22Rv1 (cell line): Measurements from ENCODE around the gene TMED4.
"Not testable (repeated sequence)": the region's sequence is repeated elsewhere in the genome, so short reads cannot be mapped to it uniquely, and the experiment has no call there.

Experiments used
- H3K27ac ChIP-seq: fragments of 450-650 bp; 2 replicates; pipeline ENCODE4 v1.5.1; 2017
- ZFX ChIP-seq: fragments of 450-650 bp; IDR thresholded peaks from 2 replicates; pipeline ENCODE4 v1.6.1; 2017; ENCODE audit warnings: antibody characterized with exemption, borderline replicate concordance
- TF ChIP-seq, protein P1 (sequence below): fragments of 450-650 bp; IDR thresholded peaks from 2 replicates; pipeline ENCODE4 v1.5.1; 2017; ENCODE audit warnings: mild to moderate bottlenecking

TMED4 gene

DNA sequence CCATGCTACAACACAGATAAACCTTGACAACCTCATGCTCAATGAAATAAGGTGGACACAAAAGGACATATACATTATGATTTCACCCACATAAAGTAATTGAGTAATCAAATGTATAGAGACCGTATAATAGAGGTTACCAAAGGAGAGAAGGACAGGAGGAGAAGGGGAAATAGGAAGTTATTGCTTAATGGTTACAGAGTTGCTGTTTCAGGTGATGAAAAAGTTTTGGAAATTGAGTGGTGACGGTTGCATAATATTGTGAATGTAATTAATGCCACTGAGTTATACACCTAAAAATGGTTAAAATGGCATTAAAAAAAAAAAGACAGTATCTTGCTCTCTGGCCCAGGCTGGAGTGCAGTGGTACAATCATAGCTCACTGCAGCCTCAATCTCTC is 22.9 kb upstream of the TMED4 start:
- TF ChIP-seq ZFX = no peak
- TF ChIP-seq, protein P1, sequence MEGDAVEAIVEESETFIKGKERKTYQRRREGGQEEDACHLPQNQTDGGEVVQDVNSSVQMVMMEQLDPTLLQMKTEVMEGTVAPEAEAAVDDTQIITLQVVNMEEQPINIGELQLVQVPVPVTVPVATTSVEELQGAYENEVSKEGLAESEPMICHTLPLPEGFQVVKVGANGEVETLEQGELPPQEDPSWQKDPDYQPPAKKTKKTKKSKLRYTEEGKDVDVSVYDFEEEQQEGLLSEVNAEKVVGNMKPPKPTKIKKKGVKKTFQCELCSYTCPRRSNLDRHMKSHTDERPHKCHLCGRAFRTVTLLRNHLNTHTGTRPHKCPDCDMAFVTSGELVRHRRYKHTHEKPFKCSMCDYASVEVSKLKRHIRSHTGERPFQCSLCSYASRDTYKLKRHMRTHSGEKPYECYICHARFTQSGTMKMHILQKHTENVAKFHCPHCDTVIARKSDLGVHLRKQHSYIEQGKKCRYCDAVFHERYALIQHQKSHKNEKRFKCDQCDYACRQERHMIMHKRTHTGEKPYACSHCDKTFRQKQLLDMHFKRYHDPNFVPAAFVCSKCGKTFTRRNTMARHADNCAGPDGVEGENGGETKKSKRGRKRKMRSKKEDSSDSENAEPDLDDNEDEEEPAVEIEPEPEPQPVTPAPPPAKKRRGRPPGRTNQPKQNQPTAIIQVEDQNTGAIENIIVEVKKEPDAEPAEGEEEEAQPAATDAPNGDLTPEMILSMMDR = no peak
- peak overlapping the region; percentile 92 for H3K27ac ChIP-seq

DNA sequence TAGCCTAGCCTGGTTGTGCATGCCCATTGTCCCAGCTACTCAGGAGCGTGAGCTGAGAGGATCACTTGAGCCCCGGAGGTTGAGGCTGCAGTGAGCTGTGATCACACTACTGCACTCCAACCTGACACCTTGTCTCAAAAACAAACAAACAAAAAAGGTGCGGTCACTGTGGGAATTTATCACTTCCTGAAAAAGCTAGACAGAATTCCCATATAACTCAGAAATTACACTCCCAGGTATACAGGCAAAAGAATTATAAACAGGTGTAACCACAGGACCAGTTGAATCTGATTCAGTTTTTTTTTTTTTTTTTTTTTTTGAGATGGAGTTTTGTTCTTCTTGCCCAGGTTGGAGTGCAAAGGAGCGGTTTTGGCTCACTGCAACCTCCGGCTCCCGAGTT is 21.2 kb upstream of the TMED4 start:
- H3K27ac ChIP-seq = no peak overlapping the region
- no peak for TF ChIP-seq ZFX
- TF ChIP-seq, protein P1 = no peak

DNA sequence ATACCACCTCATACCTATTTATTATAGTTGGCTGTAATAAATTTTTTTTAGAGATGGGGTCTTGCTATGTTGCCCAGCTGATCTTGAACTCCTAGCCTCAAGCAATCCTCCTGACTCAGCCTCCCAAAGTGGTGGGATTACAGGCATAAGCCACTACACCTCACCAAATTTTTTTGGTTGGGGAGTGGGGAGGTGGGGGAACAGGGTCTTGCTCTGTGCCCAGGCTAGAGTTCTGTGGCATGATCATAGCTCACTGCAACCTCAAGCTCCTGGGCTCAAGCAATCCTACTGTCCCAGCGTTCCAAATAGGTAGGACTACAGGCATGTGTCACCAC is 20.5 kb upstream of the TMED4 start:
- no peak overlapping the region for H3K27ac ChIP-seq
- no peak for TF ChIP-seq ZFX
- TF ChIP-seq, protein P1 = no peak

DNA sequence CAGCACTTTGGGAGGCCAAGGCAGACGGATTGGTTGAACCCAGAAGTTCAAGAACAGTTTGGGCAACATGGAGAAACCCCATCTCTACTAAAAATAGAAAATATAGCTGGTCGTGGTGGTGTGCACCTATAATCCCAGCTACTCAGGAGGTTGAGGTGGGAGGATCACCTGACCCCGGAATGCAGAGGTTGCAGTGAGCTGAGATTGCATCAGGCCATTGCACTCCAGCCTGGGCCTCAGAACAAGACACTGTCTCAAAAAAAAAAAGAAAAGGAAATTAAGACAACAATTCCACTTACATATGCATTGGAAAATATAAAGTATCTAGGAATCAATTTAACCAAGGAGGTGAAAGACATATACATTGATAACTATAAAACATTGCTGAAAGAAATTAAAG is 17.2 kb upstream of the TMED4 start:
- TF ChIP-seq ZFX = no peak
- TF ChIP-seq, protein P1 = no peak
- no peak overlapping the region for H3K27ac ChIP-seq

DNA sequence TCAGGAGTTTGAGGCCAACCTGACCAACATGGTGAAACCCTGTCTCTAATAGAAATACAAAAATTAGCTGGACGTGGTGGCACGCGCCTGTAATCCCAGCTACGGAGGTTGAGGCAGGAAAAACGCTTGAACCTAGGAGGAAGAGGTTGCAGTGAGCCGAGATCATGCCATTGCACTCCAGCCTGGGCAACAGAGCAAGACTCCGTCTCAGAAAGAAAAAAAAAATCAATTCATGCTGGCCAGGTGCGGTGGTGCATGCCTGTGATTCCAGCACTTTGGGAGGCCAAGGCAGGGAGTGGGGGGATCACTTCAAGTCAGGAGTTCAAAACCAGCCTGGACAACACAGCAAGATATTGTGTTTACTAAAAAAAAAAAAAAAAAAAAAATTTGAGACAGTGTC is 15.2 kb upstream of the TMED4 start:
- H3K27ac ChIP-seq = not testable (repeated sequence)

DNA sequence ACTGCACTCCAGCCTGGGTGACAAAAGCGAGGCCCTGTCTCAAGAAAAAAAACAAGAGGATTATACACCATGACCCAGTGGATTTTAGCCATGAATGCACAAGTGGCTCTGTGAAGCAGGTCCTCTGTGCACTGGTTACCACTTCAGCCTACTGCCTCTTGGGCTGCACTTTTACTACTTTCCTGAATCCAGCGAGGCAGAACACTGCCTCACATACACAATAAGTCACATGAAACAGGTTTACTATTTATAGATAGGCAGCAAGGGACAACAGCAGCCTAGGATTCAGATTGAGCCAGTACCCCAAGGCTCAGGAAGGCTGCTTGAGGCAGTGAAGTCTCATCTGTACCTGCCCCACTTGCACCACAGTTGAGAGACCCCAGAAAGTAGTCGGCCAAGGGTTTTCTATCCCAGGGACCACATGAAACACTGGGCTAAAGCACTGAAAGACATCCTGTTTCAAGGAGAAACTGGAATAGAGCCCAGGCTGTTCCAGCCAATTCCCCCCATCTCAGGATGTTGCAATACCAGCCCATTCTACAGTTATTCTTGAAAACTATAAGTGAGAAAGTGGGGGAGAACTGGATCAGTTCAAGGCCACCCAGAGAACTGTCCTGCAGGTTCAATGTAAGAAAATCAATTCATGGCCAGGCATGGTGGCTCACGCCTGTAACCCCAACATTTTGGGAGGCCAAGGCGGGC is 14.1 kb upstream of the TMED4 start:
- TF ChIP-seq, protein P1 = no peak
- no peak for TF ChIP-seq ZFX
- H3K27ac ChIP-seq = no peak overlapping the region

DNA sequence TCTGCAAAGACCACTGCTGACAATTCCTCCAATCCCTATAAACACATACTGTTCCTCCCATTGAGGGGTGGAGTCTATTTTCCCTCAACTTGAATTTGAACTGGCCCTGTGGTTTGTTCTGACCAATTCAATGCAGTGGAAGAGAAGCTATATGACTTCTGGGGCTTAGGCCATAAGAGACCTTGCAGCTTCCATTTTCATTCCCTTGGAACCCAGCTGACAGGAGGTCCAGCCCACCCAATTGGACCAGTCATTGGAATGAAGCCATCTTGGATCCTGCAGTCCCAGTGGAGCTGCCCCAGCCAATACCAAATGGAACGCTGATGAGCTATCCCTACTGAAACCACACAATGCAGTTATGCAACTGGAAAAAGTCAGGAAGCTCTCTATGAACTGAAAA is 8.9 kb upstream of the TMED4 start:
- no peak for TF ChIP-seq ZFX
- TF ChIP-seq, protein P1 = no peak

More for the DNA sequence above, 8.9 kb upstream of the TMED4 start:
- no peak overlapping the region for H3K27ac ChIP-seq
